Stimulated activated CD8-positive, alpha-beta memory T cell treated with anti-CD3 and anti-CD28 coated beads, Interleukin-2, amount 100 ng/mL, for 1 hour (primary cell): ENCODE results near the gene GPR137B.
"Not testable (repeated sequence)": the region's sequence is repeated elsewhere in the genome, so short reads cannot be mapped to it uniquely, and the experiment has no call there.

Source experiments
- DNase-seq, 2 donors: peaks; one replicate each; pipeline ENCODE4 v3.0.0-alpha.2; 2020; ENCODE audit warnings: low read depth in 2 of 2

Gene GPR137B

GRCh38 chr1:236160540-236161127, 18.3 kb downstream of the GPR137B start:
- DNase-seq, result no peak

- no peak for DNase-seq
Measured at GRCh38 chr1:236161230-236161629, 18.9 kb downstream of the GPR137B start.

- DNase-seq, result not testable (repeated sequence)
Measured at GRCh38 chr1:236161755-236162154, 19.4 kb downstream of the GPR137B start.

- DNase-seq, result no peak
Measured at GRCh38 chr1:236163463-236164153, 21.3 kb downstream of the GPR137B start.

- no peak for DNase-seq
Measured at GRCh38 chr1:236164273-236164672, 21.9 kb downstream of the GPR137B start.

- DNase-seq, result no peak
Measured at GRCh38 chr1:236165238-236165981, 23.1 kb downstream of the GPR137B start.

GRCh38 chr1:236166041-236166440, 23.7 kb downstream of the GPR137B start:
- no peak for DNase-seq

GRCh38 chr1:236167154-236167553, 24.8 kb downstream of the GPR137B start:
- DNase-seq, result no peak

GRCh38 chr1:236167578-236167977, 25.2 kb downstream of the GPR137B start:
- no peak for DNase-seq

- DNase-seq, result no peak
Measured at GRCh38 chr1:236168716-236169429, 26.5 kb downstream of the GPR137B start.

- DNase-seq, result no peak
Measured at GRCh38 chr1:236172041-236172579, 29.8 kb downstream of the GPR137B start.

- no peak for DNase-seq
Measured at GRCh38 chr1:236173174-236173767, 30.9 kb downstream of the GPR137B start.

- DNase-seq, result no peak
Measured at GRCh38 chr1:236175642-236176336, 33.5 kb downstream of the GPR137B start.

GRCh38 chr1:236176337-236177336, 34.3 kb downstream of the GPR137B start:
- DNase-seq, result no peak

GRCh38 chr1:236179634-236180033, 37.3 kb downstream of the GPR137B start:
- DNase-seq, result no peak

GRCh38 chr1:236181059-236181458, 38.7 kb downstream of the GPR137B start:
- no peak for DNase-seq

GRCh38 chr1:236185687-236186086, 43.3 kb downstream of the GPR137B start:
- no peak for DNase-seq

- DNase-seq, result not testable (repeated sequence)
Measured at GRCh38 chr1:236186471-236186870, 44.1 kb downstream of the GPR137B start.

GRCh38 chr1:236188084-236188483, 45.7 kb downstream of the GPR137B start:
- not testable (repeated sequence) for DNase-seq

GRCh38 chr1:236193184-236193583, 50.8 kb downstream of the GPR137B start:
- DNase-seq, result no peak
